HG03025 (cell line): ENCODE measurements around the gene SH3RF2.

ENCODE experiments used
- ATAC-seq: cut with Tn5 transposase; IDR thresholded peaks from one replicate; pipeline ENCODE4 v1.9.1; 2021; ENCODE audit warnings: mild to moderate bottlenecking, moderate library complexity; ENCODE audit not compliant: unreplicated experiment, low FRiP score

Gene SH3RF2

GRCh38 chr5:146032911-146033310 is 96.5 kb downstream of the SH3RF2 start:
- no peak for ATAC-seq

DNA sequence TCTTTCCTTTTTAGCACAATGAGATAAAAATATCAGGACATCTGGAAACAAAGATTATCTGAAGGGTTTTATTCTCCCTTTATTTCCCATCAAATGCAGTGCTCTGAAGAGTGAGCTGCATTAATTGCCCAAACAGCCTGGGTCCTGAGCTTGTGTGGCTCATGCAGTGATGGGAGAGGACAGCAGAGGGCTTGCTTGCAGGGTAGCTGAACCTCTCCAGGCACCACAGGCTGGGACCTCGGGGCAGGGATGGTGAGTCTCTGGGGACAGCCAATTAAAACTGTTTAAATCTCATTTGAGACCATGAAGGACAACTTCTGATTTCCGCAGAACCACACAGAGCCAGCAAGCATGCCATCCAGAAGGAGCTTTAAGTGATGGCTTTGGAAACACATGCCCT is 97.7 kb downstream of the SH3RF2 start:
- ATAC-seq = no peak

GRCh38 chr5:146034605-146035004 is 98.2 kb downstream of the SH3RF2 start:
- no peak for ATAC-seq

DNA sequence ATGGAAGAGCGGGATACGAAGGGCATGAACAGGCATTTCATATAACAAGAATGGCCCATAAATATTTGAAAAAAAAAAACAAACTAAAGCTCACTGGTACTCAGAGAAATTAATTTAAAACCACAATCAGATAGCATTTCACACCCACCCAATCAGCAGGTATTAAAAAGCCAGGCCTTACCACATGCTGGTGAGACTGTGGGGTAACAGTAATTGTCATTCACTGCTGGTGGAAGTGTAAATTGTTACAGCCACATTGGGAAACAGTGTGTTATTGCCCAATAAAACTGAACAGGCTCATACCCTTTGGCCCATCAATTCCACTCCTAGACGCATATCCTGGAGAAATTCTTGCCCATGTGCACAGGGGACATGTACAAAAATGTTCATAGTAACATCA is 103.0 kb downstream of the SH3RF2 start:
- no peak for ATAC-seq

GRCh38 chr5:146040527-146040926 is 104.1 kb downstream of the SH3RF2 start:
- no peak for ATAC-seq

- peak; percentile 59 for ATAC-seq
Measured at GRCh38 chr5:146041180-146041789, 104.9 kb downstream of the SH3RF2 start.

DNA sequence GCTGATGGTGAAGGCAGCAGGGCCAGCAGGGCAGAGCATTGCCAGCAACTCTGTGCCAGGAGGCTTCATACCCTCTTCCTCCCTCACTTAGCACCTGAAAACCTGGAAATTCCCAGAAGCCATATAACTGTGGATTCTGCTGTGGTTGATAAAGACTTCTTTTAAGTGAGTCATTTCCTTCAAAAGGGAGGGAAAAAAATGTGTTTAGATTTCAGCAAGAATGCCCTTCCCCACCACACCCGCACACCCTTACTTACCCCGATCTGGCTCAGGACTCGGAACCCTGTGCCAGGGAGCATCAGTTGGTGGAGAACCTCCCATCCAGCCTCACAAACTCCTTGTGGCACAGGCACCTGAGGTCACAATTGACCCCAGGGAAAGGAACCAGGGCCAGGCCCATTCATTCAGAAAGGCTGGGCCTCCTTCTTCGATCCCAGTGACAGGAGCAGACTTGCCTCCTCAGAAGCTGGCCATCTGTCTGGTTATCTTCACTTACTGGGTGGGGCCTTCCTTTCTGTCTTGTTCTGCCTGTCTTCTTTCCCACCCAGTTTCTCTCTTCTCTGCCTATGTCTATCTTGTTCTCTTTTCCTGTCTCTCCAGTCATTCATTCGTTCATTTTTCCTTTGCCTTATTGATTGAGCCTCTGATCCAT is 106.4 kb downstream of the SH3RF2 start:
- no peak for ATAC-seq

- no peak for ATAC-seq
Measured at GRCh38 chr5:146043722-146044121, 107.3 kb downstream of the SH3RF2 start.

DNA sequence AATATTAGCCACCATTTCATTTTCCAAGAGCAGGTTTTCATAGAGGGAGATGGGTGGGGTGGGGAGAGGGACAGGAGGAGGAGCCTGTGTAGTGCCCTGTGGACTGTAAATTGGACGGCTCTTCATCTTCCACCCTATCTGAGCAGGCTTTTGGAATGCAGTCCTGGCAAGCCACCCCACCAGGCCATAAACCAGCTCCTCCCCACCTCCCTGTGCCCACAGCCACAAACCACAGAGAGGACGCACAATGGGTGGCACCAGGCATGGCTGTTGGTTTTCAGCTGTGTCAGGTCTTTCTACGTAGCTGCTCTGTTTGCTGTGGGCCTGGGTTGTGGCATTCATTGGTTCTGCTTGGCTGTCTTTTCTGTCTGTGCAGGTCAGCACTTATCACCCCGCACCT is 111.0 kb downstream of the SH3RF2 start:
- no peak for ATAC-seq

DNA sequence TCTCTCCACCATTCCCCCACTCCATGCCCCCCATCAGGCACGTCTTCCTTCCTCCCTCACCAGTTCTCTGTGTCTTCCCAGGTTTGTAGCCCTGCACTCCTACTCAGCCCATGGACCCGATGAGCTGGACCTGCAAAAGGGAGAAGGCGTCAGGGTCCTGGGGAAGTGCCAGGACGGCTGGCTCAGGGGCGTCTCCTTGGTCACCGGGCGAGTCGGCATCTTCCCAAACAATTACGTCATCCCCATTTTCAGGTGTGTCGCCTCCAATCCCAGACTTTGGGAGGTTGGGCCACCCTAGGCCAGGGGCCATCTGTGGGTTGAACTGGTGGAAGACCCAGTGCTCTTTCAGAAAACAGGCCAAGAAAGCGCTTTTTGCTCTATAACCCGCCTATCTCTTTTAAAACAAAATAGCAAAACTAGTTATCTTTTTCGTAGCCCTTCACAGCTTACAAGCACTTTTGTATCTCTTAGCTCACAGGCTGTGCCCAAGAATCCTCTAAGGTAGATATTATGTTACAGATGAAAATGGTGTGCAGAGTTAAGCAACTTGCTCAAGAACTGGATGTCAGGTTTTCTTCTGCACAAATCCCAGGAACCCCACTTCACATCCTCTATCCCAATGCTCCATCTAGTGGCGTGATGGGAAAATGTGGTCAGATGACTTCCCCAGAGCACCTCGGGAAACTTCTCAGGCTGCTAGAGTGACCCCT is 112.8 kb downstream of the SH3RF2 start:
- no peak for ATAC-seq

DNA sequence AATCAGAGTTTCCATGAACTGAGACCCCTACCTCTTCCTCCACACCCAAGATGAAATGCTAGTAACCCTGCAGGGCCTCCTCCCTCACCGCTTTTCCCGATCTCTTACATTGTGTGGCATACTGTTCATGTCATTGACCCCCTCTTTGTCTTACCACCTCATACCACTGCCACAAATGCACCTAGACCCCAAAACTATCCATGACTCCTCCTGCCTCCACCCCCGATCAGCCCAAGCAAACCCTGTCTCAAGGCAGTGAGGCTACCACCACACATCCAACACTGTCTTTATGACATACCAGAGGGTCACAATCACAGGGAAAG is 113.3 kb downstream of the SH3RF2 start:
- no peak for ATAC-seq

- no peak for ATAC-seq
Measured at GRCh38 chr5:146050086-146050485, 113.7 kb downstream of the SH3RF2 start.

DNA sequence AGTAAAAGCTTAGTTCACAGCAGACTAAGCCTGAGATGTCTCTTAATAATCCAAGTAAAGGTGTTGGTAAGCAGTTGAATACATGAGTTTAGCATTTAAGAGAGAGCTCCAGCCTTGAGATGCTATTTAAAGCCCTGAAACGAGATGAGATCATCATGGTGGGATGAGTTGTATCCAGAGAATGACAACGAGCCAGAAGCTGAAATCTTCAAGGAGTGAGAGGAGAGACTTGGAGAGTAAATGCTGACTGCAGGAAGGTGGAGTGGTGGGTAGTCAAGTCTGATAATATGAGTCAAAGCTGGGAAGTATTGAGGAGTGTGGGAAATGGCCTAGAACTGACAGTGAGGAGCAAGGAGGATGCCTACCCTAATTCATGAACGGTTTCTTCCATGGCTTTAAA is 115.3 kb downstream of the SH3RF2 start:
- ATAC-seq = no peak

DNA sequence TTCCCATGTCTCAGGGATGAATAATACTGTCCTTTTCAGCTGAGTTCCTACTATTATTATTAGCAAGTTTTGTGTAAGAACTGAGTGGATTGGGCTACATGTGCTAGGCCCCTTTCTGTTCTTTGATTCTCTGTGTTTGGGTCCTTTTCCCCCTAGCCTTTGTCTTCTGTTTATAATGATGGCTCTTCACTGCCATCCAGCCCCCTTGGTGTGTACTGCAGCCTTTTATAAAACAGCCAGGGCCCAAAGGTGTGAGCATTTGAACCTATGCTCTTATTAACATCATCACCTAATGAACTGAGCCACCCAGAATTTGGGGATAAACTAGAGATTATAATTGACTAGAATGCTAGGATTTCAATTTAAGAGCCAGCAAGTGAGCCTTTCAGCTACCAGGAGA is 116.4 kb downstream of the SH3RF2 start:
- ATAC-seq = no peak

DNA sequence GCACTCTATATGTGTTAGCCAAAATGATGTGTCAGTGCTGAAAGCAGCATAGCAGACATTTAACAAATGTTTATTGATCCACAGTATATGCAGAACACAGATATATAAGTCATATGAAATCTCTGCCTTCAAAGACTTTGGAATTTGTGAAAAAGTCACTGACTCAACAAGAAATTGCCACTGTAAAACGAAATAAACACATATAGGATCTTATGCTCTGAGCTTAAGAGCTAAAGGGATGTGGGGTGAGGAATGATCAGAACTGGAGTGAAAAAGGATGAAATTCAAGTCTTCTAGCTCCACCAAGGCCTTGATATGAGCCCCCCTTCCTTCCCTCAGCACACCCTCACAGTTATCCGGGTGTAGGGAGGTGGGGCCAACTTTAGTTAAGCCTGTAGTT is 119.1 kb downstream of the SH3RF2 start:
- ATAC-seq = no peak

GRCh38 chr5:146059460-146060220 is 123.3 kb downstream of the SH3RF2 start:
- no peak for ATAC-seq

GRCh38 chr5:146060221-146060585 is 123.8 kb downstream of the SH3RF2 start:
- ATAC-seq = no peak

DNA sequence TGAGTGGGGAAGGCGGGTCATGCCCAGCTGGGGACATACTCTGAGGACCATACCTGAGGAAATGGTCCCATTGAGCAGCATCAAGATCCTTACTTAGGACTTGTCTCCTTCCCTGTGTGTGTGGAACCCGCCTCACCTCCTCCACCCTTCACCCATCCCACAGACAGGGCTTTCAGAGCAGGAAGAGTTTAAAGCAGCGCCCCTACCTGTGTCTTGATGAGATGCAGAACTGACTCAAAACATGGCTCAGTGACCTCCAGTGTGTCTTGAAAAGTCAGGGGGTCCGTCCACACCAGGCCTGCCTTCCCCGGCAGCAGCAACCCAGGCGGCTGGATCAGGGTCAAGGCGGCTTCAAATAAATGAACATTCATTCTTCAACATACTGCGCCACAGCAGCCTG is 130.6 kb downstream of the SH3RF2 start:
- no peak for ATAC-seq

- ATAC-seq = no peak
Measured at GRCh38 chr5:146068206-146068605, 131.8 kb downstream of the SH3RF2 start.

DNA sequence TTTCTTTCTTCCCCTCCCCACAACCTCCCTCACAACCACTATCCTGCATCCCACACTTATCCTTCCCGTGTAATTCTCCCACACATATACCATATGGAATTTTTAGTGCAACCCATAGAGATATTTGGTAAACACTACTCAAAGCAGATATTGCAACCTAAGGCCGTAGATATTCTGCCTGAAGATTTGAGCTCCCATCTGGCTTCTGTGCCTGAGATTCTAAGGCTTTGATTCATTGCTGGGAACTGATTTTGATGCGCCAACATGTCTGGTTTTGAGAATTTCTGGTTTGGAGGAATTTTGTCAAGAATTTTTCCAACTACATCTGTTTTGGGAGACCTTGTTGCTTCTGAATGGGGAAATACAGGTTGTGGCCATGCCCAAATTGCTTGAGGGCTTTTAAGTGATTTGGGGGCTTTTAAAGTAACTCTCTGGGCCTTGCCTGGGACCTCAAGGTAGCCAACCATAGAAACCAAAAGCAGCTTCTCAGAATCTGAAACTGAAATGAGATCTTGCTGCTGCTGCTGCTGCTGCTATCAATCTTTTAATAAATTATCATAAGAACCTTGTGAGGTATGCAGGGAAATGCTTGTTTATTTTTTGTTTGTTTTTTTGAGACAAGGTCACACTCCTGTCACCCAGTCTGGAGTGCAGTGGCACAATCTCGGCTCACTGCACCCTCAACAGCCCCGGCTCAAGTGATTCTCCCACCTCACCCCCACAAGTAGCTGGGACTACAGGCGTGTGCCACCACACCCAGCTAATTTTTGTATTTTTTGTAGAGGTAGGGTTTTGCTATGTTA is 132.8 kb downstream of the SH3RF2 start:
- ATAC-seq = no peak

DNA sequence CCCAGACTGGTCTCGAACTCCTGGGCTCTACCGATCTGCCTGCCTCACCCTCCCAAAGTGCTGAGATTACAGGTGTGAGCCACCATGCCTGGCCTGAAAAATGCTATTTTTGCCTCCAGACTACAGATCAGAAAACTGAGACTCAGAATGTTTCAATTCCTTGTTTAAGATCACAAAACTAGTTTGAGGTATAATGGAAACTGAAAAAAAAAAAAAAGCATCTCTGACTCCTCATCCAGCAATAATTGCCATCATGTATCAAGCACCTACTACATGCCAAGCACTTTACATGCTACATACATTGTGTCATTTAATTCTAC is 133.4 kb downstream of the SH3RF2 start:
- ATAC-seq = peak; percentile 58
